ENCODE results near the gene EVA1A.

The EVA1A gene, protein sequence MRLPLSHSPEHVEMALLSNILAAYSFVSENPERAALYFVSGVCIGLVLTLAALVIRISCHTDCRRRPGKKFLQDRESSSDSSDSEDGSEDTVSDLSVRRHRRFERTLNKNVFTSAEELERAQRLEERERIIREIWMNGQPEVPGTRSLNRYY

DNA sequence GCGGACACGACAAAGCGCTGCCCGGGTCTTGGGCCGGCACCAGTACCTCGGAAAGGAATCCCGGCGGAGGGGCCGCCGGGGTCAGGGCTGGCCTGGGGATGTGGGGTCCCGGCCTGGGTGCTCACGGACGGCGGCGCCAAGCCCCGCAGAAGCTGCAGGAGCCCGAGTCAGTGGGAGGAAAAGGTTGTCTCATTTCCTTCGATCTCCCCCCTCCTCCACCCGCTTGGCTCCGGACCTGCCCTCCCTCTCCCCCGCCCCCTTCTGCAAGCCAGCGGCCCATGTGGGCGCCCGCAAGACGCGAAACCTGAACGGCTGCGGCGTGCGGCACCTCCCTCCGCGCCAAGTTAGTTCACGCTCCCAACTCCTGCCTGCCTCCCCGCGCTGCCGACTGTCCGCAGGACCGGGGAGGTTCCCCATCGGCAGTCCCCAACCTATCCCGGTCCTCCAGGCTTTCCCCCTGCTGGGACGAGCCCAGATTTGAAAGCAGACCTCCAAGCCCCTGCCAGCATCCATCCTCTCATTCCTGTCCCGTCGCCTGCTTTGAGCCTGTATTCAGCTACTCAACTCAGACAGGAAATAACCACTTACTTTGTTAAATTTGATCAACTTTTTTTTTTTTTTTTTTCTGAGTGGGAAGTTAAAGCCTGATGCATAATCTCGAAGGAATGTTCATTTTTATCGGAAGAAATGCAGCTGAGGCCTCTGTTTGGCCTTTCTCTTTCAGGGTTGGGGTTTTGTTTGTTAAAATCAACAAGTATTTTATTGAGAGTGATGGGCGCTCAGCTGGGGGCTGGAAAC lies at the start of gene EVA1A:
Gene EVA1A, minus strand, starts transcription at position 172 of the 798 bp plus-strand sequence. CDS start 42,799 bp downstream, outside the sequence.
- DNase-seq = no peak

DNA sequence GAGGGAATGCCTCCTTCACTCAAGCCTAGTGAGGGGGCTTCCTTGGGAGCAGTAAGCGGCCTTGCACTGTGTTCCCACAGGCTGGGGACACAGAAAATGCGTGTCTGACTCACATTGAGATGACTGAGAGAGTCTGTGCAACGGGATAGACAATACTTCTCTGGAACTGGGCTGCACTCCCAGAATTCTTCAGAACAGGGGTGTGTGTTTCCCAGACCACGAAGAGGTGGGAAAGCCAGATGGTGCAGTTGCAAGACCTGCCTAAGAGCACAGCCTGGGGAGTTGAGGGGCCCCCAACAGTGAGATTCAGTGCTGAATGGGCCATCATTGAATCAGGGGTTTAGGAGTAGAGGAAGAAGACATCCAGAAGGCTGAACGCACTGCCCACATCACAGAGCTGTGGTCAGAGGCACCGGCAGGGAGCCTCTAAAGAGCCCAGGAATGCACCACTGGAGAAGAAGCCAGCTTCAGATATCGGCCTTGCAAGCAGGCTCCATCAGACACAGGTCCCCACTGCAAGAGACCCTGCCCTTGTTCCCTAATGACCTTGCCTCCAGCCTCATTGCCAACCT lies 49.3 kb upstream of the EVA1A start:
- DNase-seq = no peak

DNA sequence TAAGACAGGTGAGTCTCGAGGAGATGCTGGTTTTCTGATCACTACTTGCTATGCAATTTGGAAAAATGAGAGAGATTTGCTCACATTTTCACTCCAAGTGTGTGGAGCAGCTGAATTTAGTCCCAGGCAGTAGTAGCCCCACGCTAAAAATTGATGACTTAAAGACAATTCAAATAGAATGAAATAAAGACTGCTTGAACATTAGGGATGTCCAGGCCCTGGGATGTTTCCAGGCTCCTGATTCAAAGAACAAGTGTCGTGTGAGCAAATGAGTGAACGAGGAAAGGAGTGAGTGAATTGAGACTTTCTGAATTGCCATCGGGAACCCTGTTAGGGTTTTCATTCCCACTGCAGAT lies 48.6 kb upstream of the EVA1A start:
- no peak for DNase-seq

DNA sequence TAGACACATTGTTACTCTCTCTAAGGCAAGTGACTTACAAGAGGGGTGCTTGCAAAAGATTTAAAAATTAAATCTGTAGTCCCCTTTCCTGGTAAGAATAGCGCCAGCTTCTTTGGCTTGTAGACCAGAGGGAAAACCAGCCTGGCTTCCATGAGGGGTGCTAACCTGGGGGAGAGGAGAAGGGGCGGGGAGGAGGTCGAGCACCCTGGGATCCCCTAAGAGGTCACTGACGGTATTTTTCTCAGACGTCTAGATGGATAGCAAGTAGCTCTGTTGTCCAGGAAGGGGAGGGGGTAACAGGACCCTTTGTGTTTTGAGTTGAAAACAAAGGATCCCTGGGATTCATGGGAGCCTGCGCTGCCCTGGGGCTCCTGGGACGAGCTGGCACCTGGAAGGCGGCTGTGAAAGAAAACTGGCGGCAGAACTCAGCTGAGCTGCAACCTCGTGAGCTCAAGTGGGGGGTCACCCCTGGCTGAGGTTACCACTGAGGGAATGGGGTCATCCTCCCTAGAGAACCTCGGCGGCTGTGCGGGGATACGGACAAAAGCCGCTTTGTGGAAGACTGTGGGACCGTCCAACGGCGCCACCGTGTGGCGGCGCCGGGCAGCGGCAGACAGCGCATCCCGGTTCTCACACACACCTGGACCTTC lies 48.1 kb upstream of the EVA1A start:
- peak; percentile 14 for DNase-seq

DNA sequence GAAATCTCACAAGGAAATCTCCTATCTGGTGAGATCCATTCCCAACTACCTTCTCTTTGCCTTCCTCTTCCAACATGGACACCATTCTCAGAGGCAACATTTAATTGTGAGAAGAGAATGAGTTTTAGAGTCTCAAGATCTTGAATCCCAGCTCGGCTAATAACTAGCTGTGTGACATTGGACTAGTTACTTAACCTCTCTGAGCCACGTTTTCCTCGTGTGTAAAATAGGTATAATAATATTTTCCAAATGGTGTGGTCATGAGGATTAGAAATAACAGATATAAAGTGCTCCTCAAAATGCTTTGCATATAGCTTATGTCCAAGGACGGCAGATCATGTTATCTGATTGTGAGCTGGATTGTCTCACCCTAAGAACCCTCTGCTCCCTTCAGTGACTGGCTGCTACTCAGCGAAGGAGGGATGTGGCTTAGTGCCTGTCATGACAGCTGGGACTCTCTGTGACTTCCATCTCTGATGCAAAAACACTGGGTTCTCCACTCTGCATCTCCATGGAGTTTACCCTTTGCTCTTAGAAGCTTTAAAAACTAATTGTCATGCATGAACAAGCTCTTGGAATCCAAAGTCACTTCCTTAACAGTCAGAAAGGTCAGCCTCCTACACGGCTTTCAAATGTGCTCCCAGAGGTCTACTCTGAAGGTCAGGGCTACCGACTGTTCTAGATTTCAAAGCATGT lies 47.4 kb upstream of the EVA1A start:
- DNase-seq = no peak

GRCh38 chr2:75607400-75607798 lies 46.7 kb upstream of the EVA1A start:
- no peak for DNase-seq

DNA sequence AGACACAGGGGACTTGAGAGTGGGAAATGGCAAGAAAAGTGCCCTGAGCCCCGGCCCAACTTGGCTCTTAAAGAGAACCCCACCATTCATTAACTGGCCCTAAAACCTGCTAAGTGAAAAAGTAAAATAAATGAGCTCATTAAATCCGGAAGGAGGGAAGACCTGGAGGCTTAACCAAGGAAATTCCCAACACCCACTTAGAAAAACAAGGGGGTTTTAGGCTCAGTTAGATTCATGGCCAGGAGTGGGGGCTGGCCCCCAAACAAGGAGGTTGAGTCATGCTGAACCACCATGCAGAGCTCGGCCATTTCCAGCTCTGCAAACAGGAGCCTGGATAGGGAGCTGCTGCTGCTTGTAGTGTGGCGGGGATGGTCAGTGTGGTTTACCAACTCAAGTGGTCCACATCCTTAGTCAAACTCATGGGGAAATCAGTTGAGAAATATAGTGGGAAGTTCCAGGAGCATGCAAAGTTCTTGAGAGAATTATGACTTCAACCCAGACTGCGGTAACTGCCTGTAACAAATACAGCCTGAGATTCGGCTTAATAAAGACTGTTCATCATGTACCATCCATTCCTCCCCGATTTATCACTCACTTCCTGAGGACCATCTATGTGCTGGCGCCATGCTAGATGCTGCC lies 46.1 kb upstream of the EVA1A start:
- no peak for DNase-seq

- DNase-seq = peak; percentile 55
These were observed 45.2 kb upstream of the EVA1A start for GRCh38 chr2:75605770-75606529.

DNA sequence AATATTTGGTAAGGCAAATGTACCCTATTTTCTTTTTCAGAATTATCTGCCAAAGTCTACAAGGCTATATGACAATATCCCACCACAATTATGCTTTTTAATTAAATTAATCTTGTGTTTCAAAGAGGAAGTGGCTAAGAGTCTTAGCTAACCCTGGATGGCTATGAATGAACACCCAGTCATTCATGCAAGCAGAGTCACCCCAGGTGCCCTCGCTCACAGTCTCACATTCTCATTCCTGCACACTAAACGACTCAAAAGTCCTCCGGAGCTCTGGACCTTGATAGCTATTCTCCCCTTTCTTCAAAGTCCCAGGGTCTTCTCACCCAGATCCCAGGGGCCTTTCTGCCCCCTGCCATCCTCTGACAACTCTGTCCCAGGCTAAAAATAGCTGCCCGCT lies 43.7 kb upstream of the EVA1A start:
- DNase-seq = no peak

- DNase-seq = no peak
These were observed 42.7 kb upstream of the EVA1A start for GRCh38 chr2:75603477-75603876.

DNA sequence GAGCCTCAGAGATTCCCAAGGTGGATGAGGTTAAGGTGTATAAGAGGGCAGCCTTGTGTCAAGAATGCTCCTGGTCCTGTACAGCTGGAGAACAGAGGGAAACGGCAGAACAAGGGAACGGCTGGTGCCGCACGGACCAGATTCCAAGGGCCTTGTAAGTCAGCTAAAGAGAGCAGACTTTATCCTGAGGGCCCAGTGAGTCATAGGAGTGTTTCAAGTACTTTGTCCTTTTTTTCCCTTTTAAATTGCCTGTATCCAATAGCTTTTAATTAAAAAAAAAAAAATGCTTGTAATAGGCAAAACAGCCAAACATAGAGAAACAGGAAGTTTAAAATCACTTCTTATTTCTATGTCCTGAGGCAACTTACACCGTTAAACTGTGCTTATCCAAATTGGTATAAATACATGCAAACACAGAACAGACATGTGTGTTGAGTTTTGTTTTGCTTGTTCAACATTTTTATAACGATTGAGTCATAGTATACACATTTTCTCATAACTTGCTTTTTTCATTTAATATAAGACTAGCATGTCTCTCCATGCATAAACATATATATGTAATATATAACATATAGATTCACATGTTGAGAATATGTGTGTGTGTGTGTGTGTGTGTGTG lies 42.1 kb upstream of the EVA1A start:
- DNase-seq = no peak

GRCh38 chr2:75600461-75601011 lies 39.8 kb upstream of the EVA1A start:
- DNase-seq = no peak

DNA sequence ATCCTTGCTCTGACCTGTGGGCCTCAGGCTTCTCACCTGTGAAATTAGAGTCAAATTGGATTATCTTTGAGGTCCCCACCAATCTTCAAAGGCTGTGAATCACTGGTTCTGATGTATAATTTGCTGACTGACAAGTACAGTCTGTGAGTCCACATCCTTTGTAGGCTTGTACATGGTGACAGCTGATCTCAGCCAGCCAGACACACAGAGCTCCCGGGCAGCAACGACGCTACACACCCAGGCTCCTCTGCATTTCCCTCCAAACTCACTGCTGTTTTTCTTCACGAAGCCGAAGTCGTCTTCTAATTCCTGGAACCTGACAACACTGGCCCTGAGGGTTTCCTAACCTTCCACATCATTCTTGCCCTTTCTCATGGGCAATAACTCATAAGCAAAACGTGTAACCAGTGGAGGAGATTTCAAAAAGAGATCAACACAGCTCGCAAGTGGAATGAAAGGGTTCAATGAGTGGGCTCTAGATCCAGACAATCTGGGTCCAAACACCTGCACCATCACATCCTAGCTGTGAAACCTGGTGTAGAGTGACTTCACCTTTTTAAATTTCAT lies 37.9 kb upstream of the EVA1A start:
- DNase-seq = no peak

DNA sequence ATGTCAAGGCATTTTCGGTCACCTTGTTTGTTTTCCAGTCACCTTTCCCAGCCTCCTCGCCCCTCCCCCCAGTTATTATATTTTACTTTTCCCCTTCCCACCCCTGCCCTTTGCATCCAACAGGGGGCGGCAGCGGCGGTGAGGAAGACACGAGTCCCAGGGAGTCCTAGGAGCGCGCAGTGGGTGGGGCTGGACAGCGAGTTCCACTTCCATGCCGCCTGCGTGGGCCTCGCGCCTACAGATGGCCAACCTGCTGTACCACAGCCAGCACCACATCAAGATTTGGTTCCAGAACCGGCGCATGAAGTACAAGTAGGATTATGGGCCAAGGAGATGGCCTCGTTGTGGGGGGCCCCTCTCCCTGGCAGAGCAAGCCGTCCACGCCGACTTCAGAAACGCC lies 37.2 kb upstream of the EVA1A start:
- no peak for DNase-seq

DNA sequence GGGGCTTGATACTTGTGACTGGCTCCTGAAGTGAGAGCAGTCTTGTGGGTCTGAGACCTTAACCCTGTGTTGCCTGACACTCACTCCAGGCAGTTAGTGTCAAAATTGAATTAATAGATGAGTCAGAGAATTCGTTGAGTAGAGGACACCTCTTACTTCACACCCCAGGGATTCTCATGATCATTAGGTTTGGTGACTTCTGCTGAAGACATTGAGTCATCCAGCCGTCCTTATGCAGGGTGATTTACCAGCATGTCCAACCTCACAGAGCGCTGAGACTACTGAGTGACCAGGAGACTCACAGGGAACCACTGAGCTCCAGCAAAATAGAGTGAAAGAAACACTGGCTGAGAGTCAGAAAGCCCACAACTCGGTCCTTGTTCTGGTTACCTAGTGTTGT lies 36.0 kb upstream of the EVA1A start:
- no peak for DNase-seq

DNA sequence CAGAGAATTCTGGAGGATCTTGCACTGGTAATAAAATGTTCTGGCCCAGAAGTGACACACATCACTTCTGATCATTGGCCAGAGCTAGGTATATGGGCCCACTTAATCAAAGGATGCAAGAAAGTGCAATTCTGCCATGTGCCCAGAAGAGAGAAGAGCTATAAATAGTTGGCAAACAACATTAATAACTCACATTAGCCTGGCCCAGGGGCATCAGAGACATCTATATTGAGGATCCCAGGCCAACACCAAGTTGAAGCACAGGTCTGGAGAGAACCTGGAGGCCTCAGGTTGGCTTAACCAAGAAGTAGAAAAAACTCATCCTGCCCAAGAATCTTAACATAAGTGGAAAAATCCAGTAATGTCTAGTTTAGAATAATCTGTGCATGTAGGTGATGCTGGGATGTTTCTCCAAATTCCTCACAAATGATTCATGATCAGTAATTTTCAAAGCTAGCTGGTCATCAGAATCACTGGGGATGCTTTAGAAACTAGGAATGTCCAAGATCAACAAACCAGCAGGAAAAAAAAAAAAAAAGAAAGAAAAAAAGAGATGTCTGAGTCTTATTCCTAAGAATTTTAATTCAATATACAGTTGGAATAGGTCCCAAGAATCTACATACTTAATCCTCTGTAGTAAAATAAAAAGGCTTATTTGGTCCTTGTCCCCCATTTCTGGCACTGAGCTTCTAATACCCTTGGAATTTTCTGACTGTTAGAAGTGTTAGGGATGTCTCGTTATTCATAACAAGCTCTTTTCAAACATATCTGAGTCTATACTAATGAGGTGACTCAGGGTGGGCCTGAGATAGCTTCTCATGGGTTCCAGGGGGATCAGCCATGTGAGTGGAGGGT lies 35.0 kb upstream of the EVA1A start:
- DNase-seq = no peak

DNA sequence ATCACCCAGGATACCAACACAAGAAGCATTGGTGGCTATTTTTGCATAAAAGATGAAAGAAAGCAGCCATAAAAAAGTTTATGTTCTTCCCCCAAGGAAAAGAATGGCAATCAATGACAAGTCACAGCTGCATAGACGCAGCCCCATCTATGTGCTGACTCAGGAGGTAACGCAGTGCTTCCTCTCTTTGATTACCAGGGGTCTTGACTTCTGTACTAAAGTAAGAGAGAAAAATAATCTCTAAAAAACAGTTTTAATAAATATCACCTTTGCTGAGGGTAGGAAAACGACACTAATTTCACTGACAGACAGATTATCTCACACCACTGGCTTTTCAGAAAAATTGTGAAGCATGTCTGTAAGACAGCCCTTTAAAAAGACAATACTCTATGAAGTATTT lies 33.9 kb upstream of the EVA1A start:
- no peak for DNase-seq

- no peak for DNase-seq
These were observed 32.1 kb upstream of the EVA1A start for GRCh38 chr2:75592888-75593287.

DNA sequence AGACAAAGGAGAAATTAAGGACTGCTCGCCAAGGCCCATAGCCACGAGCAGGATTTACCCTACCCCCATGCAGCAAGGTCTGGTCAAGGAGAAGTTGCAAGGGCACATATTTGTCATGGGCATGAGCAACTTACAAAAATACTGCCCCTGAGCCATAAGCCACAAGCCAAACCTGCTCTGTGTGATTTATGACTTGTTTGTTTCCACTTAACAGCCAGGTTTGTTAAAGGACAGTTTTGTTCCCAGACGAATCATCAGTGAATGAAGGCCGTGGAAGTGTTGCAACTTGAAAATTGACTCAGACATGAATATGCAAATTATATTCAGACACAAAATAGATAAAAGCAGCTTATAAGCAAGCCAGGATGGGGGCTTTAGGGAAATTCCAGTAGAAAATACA lies 31.3 kb upstream of the EVA1A start:
- DNase-seq = no peak

Measured in GOT3 (cell line).